Fibroblast of the aortic adventitia (primary cell): Measurements from ENCODE around the gene CHL1. TPM values are rescaled to one million over a fixed set of nuclear protein-coding genes. Genes with fewer than 3 reads are reported as not detected.

Source experiments
- DNase-seq: peaks from one replicate; pipeline ENCODE4 v3.0.0-alpha.2; 2010; ENCODE audit warnings: low read depth
- H3K4me3 ChIP-seq: 2 replicates; pipeline ENCODE4 v1.5.1; 2011; ENCODE audit warnings: low read depth, mild to moderate bottlenecking, control low read depth, low read length, moderate library complexity
- total RNA-seq: library from RNA; depleted of rRNA; stranded (reverse); fragments of >200 nt; gene quantifications from 2 replicates; pipeline ENCODE4 v1.2.3, GENCODE V29; 2012; ENCODE audit warnings: low replicate concordance
- TF ChIP-seq, protein P1 (sequence below): IDR thresholded peaks from 2 replicates; pipeline ENCODE4 v1.5.1; 2011; ENCODE audit warnings: mild to moderate bottlenecking, low read length, control low read depth, inconsistent platforms; ENCODE audit not compliant: insufficient read depth

CHL1 gene
- total RNA-seq, 1 donor = 0.63 TPM

DNA sequence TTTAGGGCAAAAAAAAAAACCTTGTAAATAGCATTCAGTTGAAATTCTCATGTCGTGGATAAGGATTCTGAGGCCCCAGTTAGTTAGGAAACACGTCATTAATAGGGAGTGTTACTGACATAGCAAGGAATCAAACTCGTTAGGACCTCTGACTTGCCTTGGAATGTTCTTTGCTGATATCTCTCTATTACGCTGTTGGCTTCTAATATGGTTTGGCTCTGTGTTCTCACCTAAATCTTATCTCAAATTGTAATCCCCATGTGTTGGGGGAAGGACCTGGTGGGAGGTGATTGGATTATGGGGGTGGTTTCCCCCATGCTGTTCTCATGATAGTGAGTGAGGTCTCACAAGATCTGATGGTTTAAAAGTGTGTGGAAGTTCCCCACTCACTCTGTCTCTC, 40.3 kb downstream of the CHL1 start:
- TF ChIP-seq, protein P1, sequence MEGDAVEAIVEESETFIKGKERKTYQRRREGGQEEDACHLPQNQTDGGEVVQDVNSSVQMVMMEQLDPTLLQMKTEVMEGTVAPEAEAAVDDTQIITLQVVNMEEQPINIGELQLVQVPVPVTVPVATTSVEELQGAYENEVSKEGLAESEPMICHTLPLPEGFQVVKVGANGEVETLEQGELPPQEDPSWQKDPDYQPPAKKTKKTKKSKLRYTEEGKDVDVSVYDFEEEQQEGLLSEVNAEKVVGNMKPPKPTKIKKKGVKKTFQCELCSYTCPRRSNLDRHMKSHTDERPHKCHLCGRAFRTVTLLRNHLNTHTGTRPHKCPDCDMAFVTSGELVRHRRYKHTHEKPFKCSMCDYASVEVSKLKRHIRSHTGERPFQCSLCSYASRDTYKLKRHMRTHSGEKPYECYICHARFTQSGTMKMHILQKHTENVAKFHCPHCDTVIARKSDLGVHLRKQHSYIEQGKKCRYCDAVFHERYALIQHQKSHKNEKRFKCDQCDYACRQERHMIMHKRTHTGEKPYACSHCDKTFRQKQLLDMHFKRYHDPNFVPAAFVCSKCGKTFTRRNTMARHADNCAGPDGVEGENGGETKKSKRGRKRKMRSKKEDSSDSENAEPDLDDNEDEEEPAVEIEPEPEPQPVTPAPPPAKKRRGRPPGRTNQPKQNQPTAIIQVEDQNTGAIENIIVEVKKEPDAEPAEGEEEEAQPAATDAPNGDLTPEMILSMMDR = no peak
- no peak for DNase-seq
- H3K4me3 ChIP-seq = no peak overlapping the region

DNA sequence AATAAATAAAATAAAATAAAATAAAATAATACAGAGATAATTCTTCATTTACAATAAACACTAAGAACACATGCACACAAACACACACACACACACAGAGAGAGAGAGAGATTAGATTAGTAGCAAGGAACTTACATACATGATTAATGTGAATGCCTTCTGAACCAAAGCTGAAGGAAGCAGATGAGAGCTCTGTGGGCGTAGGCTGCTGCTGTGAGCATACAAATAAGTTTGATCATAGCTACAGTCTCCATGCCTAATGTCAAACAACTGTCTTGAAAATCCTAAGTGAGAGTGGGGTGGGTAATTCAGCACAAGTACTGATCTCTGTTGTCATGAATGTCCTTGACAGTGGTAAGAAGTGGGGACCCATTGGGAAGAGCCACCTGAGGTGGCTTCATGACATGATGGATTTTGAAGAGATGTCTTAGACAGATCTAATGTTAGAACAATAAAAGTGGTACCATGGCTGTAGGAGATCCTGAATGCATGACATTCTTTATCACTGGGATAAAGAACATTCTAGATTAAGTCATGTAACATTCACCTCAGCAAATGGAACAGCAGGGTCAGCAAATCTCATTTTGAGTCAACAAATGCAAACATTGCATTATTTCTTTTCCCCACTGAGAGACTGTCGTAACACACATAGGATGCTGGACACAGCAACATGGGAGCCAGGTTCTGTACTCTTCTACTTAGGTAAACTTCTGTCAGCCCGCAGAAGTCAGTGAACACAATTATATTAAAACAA, 46.2 kb downstream of the CHL1 start:
- no peak overlapping the region for H3K4me3 ChIP-seq
- TF ChIP-seq, protein P1 = no peak
- no peak for DNase-seq

DNA sequence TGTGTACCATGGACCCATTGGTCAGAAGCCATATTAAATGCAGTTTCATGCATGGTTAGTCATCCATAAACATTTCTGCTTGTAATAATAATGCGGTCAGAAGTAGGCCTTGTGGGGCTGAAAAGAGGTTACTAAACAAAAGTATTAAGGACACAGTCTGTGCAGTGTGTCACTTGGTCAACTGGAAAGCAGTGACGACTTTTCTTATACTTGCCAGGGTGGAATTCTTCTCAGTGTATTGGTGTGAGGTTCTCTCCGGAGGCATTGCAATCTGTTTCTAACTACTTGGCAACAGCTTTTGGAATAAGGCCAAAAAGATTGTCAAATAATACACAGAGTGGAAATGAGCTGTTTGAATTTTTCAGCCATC, 46.8 kb downstream of the CHL1 start:
- DNase-seq = peak; percentile 5
- TF ChIP-seq, protein P1 = no peak
- no peak overlapping the region for H3K4me3 ChIP-seq

DNA sequence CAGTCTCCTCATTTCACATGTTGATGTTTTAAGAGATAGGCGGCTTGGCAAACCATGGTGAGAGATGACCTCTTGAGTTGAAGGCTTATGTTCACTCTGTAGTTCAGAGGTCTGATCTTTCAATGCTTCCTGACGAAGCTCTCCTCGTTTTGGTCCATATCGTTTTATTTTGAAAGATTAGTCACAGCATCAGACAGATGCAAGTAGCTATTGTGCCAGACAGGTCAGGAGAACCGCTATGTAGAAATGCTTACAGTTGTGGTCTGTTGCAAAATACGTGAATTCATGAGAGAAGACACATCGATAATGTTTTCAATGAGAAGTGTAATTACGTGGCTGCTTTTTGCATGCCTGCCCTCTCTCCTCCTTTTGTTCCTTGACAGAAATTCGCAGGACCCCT, 47.5 kb downstream of the CHL1 start:
- no peak overlapping the region for H3K4me3 ChIP-seq
- DNase-seq = no peak
- TF ChIP-seq, protein P1 = no peak

DNA sequence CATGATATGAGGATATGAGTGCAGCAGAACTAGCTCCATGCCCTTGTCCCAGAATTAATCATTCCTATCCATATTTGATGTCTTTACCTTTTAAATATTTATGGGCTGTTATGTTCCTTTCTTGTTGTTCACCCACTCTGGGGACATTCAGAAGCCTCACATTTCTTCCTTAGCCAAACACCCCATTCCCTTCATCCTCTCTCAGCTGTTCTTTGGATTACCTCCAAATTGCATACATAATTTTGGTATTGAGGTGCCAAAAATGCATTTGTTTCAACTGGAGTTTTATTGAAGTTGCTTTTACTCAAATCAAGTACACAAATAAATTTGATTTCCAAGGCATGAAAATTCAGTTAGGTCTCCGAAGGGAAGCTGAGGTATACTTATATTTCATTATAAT, 51.4 kb downstream of the CHL1 start:
- no peak for DNase-seq
- no peak overlapping the region for H3K4me3 ChIP-seq
- TF ChIP-seq, protein P1 = no peak

DNA sequence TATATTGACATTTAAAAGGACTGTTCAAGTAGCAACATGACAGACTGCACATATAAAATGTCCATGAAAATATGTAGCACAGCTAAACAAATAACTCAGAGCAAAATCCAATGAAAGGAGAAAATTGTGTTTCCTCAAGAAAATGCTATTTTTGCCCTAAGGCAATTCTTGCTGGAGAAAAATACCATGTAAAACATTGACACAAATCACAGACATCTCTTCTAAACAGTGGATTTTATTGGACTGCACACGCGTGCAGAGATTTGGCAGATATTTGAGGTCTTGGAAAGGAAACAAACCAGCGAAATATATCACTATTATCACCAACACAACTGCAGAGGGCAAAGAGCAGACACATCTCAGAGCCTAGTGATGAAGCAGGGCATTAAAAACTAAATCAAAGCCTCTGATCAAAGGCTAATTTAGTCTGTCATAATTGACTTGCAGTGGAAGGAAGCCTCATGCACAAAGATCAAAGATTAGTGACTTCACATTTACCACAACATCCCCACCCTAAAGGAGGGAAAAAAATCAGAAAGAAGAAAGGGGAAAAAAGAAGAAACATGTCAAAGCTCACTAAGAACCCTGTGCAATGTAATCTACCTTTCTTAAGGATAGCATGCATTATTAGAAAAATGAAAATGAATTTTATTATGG, 52.4 kb downstream of the CHL1 start:
- TF ChIP-seq, protein P1 = no peak
- H3K4me3 ChIP-seq = no peak overlapping the region
- no peak for DNase-seq
